Activated T-helper 17 cell treated with anti-CD3 and anti-CD28 coated beads, Interleukin-2, amount 50 U/mL, for 72 hours (primary cell): ENCODE measurements around the gene TMEM269. TPM values are rescaled to one million over a fixed set of nuclear protein-coding genes. Genes with fewer than 3 reads are reported as not detected.

Experiments
- ATAC-seq: fragments of 150-1000 bp; cut with Tn5 transposase; replicated peaks from 2 replicates; pipeline ENCODE4 v1.10.0; 2021; ENCODE audit warnings: mild to moderate bottlenecking, moderate library complexity
- H3K27ac Mint-ChIP-seq: one replicate; pipeline ENCODE4 v1.8.0; 2022; ENCODE audit warnings: mixed read lengths
- H3K27me3 Mint-ChIP-seq: one replicate; pipeline ENCODE4 v1.8.0; 2022; ENCODE audit warnings: mixed read lengths
- H3K36me3 Mint-ChIP-seq: one replicate; pipeline ENCODE4 v1.8.0; 2022; ENCODE audit warnings: low read depth, mild to moderate bottlenecking, mixed read lengths
- H3K4me1 Mint-ChIP-seq: one replicate; pipeline ENCODE4 v1.8.0; 2022; ENCODE audit warnings: mixed read lengths
- H3K4me3 Mint-ChIP-seq: one replicate; pipeline ENCODE4 v1.8.0; 2022; ENCODE audit warnings: mild to moderate bottlenecking, mixed read lengths
- H3K9me3 Mint-ChIP-seq: one replicate; pipeline ENCODE4 v1.8.0; 2022; ENCODE audit warnings: mixed read lengths
- total RNA-seq, 2 donors: library from RNA; stranded (reverse); gene quantifications; one replicate each; pipeline ENCODE4 v1.2.3, GENCODE V29; 2022

Gene TMEM269
- total RNA-seq, 2 donors from 2014 or later = 0.15 to 2.8 TPM

DNA sequence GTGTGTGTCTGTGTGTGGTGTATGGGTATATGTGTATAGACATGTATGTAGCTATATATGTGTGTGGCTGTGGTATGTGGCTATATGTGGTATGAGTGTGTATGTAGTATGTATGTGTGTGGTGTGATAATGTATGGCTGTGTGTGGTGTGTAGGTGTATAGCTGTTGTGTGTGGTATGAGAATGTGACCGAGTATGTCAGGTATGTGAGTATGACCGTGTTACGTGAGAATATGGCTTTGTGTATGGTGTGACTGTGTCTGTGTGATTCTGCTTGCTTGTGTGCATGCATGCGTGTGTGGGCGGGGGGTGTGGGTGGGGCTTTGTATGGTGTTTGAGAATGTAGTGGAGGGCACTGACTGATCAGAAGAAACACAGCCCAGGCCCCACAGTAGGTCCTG lies 65.2 kb downstream of the TMEM269 start:
- no peak overlapping the region for H3K4me3 Mint-ChIP-seq
- H3K27ac Mint-ChIP-seq = peak overlapping the region; percentile 2
- H3K9me3 Mint-ChIP-seq = no peaks in the 10 kb centered on the region
- ATAC-seq = no peak
- no peaks in the 10 kb centered on the region for H3K27me3 Mint-ChIP-seq
- peaks cover 33% of the 10 kb centered on the region for H3K36me3 Mint-ChIP-seq
- H3K4me1 Mint-ChIP-seq = peaks cover 25% of the 10 kb centered on the region

Other genes with a start within 250 kb of the TMEM269 start
- 100 to 1,000 TPM in 1 of 2 donors, 10 to 100 TPM in 1; 58.3 to 101 TPM for gene PPIH, start 126.6 kb upstream of the TMEM269 start, total RNA-seq
- gene YBX1, start 102.6 kb upstream of the TMEM269 start, total RNA-seq = 100 to 1,000 TPM; 501 to 981 TPM
- gene CLDN19, start 44.8 kb upstream of the TMEM269 start, total RNA-seq = not detected
- gene P3H1, start 18.0 kb upstream of the TMEM269 start, total RNA-seq = 10 to 100 TPM; 24.5 to 33.4 TPM
- 10 to 100 TPM in 1 of 2 donors, 1 to 10 TPM in 1; 6.5 to 10.7 TPM for gene C1orf50, start 17.7 kb upstream of the TMEM269 start, total RNA-seq
- gene ERMAP, start 32.1 kb downstream of the TMEM269 start, total RNA-seq = 1 to 10 TPM; 3.7 to 4.8 TPM
- gene SVBP, start 32.4 kb downstream of the TMEM269 start, total RNA-seq = 10 to 100 TPM; 21.8 to 22.2 TPM
- 1 to 10 TPM; 7.3 to 9.0 TPM for gene ZNF691, start 61.6 kb downstream of the TMEM269 start, total RNA-seq
- gene SLC2A1, start 173.9 kb downstream of the TMEM269 start, total RNA-seq = 100 to 1,000 TPM; 217 to 280 TPM